Middle frontal gyrus (tissue), 1 donor: ENCODE measurements around the gene ELMO1.

Experiments
- DNase-seq: peaks from one replicate; pipeline ENCODE4 v3.0.0-alpha.2; 2015; ENCODE audit warnings: low spot score; ENCODE audit errors: extremely low spot score

The ELMO1 gene

DNA sequence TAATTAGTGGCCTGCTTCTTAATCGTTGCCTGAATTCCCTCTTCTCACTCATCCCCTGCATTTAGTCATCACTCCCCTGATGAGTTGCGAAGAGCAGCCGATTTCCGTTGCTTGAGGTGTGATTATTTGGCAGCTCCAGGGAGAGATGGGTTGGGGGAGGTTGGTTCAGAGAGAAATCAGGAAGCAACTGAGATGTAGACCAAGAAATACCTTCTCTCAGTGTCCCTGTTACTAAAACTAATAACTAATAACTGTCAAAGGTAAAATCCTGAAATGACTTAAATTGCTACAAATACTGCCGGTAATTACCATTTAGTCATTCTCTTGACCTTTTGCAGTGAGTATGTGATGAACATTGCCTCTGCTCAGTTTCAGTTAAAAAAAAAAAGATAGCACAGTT is 76.9 kb downstream of the ELMO1 start:
- no peak for DNase-seq

DNA sequence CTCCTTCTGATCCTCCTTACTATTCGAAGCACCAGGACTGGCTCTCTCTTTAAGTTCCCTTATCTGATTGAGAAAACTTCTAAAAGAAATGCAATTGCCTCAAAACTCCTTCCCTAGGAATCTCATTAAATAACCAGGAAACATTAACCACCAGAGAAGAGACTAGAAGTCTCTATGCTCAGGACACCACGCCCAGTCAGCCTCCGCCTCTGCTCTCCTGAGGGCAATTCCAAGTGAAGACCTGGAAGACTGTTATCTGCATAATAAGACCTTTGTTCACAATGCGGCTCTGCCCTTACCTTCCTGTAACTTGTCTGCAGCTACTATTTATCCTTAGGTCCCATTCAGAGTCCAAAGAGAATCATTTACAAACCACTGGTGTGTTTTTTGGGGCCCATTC is 78.8 kb downstream of the ELMO1 start:
- no peak for DNase-seq

DNA sequence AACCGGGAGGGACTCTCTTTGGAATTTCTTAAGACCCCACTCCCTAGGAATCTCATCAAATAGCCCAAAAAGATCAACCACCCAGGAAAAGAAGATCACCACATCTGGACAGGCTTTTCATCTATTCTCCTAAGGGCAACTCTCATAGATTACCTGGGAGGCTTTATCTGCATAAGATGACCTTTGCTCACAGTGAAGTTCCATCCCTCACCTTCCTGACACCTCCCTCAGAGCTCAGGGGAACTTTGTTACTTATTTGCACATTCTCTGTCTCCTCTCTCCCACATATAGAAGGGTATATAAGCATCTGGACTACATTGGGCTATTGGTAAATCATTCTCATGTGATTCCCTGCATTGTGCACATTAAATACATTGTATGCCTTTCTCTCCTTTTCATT is 80.1 kb downstream of the ELMO1 start:
- DNase-seq = no peak

DNA sequence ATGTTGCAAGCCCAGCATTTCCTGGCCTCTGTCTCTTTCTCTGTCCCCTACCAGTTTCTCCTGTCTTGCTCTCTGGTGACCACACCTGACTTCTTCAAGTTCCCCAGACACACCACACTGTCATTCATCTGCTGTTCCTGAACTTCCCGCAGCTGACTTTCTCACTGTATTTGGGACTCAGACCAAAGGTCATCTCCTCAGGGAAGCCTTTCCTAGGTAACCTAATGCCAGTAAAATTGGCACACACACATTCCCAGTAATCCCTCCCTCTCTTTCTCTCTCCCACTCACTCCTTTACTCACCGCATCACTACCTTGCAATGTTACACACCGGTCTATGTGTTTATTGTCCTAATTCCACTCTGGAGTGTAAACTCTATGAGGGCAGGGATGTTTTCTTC is 81.7 kb downstream of the ELMO1 start:
- no peak for DNase-seq

DNA sequence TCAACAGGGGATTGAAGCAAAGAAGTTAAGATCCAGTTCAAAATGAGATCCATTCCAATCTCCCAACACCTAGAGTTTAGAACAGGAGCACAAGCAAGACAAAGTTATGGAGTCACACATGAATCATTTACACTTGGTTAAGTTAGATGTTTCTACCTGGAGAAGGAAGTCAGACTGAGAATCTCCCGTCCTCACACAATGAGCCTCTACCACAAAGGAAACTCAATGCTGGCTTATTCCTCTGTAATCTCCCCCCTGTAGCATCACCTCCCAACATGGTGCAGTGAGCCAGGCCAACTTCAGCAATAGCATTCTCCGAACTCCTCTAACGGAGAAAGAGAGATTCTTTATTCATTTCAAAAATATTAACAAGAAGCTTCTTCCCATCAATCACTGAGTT is 82.2 kb downstream of the ELMO1 start:
- DNase-seq = no peak

DNA sequence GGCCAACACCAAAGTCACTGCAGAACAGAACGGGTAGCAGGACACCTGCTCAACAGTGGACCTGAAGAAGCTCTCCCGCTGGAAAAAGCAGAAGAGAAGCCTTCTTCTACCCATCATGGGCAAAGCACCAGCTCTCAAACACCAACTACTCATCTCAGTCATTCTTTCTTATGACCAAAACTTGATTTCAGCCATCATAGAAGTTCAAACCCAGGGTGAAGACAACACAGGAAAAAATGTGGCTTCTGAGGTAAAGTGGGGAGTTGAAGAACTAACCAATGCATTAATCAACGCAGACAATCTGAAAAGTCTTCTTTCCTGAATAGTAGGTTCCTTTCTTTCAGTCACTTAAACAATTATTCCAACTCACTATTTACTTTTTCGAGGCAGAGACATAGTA is 83.3 kb downstream of the ELMO1 start:
- no peak for DNase-seq

DNA sequence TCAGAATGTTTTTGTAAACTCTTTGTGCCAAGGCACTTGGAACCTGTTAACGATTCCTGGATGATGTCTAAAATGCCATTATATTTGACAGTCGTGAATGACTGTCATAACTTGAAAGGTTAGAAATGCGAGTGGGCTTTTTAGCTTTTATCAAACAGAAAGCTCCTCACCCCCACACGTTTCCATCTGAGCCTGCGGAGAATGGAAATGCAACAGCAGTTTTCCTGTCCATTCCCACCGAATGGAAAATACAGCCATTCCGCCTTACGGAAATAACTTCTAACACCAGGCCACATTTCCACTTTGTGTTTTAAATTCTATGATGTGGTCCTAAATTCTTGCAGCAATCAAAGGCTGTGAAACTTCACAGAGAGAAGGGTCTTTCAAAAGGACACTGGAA is 83.8 kb downstream of the ELMO1 start:
- no peak for DNase-seq

DNA sequence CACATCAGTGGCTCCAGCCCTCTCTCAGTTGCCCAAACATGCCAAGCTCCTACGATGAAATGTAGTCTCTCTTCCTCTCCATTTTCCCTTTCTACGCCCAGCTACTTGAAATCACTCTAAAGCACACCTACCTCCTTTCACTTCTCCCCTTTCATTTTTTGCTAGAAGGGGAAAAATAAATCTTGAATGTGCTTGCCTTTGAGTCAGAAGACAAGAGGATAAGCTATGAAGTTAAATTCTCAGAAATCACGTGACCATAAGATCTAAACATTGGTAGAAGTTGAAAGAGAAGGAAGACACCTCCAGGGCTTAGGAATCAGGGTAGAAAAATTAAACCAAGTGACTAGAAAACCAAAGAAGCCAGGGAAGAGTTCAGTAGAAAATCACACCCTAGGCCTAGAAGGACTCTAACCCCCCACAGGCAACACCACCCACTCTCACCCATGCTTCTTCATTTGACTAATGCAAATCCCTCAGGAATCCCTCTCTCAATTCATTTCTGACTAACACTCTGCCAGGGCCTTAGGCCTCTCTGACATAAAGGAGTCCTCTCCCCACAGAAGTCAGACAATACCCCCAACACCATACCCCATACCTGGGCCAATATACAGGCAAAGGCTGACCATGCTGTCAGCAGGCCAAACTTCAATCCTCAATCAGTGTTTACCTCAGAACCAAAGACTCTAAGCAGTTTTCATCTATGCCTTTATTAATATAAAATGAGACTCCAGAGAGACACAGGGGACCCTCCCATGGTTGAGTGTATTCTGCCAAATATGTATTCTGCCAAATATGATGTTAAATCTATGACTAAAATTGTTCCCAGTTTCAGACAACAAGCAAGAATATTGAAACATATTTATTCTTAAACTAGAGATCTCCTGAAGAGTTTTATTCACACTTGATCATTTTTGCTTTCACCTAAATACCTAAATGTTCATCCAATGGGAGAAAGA is 84.8 kb downstream of the ELMO1 start:
- DNase-seq = no peak

DNA sequence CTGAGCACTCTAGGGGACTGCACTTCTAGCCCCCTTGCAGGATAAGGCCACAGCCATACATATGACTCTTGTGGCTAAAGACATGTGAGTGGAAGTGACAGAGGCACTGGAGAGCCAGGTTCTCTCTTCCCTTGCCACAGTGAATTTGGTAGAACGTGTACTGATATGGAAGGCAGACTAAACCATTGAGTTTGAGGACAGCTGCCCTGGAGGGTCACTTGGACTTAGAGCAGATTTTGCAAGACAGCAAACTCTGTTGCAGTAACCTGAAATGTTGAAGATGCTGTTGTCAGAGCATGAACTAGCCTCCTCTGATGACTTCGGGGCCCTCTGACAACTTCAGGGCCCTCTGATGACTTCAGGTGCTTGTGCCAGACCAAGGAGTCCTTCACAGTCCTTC is 85.9 kb downstream of the ELMO1 start:
- no peak for DNase-seq

DNA sequence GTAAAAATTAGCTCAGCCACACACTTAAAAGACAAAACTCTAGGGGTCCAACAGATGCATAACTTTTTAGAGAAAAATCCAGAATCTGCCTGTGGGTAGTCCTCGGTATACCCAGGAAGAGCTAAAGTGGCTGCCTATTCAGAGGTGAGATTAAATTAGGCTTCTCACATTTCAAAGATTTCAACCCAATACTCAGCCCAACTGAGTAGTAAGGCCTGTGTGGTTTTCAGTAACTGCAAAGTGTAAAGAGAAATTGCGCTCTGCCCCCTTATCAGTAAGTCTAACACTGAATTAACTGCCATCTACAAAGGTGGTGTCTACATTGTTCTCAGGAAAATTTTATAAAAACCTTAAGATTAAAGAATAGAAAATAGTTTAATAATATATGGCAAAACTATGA is 88.2 kb downstream of the ELMO1 start:
- DNase-seq = no peak

DNA sequence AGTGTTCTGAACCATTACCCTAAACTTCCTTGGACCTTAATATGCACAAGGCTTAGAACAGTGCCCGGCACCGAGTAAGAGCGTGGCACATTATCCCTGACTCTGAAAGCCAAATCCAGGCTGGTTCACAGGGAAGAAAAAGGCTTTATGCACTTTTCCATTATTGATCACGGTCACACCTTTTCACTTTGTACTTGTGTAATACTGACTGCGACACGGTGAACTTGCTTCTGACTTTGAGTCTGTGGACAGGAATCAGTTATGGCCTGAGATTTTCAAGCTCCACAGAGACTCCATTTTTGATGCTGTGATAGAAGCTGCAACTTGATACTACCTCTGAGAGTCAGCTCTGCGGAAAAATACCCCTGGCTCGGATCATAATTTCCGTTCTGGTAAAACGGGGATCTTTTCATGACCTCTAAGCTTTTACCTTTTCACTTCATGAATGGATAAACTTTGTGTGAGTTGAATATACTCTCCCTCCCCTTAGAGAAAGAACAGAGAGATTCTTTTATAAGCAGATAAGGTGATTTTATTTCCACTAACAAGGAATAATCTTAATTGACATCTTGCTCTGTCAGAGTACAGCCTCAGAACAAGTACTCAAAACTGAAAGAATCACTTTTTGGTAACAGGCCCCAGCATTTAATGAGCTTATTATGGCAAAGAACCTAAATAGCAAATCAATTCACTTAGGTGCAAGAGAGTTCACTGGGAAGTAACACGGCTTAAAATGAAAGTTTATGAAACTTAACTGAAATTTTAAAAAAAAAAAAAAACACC is 88.8 kb downstream of the ELMO1 start:
- DNase-seq = no peak

DNA sequence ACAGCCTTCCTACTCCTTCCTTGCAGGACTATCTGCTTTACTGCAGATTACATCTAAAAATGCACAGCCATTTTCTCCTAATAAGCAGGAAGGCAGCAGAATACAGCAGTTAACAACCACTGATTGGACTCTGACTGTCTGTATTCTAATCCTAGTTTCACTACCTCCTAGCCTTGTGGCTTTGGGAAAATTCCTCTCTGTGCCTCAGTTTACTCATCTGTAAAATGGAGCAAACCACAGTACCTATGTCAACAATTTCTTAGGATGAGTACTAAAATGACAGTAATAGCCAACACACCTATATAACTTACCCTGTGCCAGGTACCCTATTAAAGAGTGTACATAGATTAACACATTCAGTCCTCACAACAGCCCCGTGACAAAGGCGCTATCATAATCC is 89.5 kb downstream of the ELMO1 start:
- no peak for DNase-seq

DNA sequence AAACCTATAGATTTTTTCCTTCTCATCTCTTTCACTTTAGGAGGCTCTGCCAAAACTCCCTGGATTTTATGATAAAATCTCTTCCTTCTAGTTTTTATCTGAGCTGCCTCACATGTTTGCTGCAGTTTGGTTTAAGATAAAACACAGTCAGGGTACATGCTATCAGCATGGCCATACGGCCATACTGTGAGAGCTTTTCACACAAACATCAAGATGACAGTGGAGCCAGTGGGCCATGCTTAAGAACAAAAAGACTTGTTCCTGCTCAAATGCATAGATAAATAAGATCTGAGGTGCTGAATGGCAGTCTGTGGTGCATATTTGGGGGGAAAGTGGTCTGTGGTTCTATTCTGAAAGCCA is 91.0 kb downstream of the ELMO1 start:
- DNase-seq = no peak

DNA sequence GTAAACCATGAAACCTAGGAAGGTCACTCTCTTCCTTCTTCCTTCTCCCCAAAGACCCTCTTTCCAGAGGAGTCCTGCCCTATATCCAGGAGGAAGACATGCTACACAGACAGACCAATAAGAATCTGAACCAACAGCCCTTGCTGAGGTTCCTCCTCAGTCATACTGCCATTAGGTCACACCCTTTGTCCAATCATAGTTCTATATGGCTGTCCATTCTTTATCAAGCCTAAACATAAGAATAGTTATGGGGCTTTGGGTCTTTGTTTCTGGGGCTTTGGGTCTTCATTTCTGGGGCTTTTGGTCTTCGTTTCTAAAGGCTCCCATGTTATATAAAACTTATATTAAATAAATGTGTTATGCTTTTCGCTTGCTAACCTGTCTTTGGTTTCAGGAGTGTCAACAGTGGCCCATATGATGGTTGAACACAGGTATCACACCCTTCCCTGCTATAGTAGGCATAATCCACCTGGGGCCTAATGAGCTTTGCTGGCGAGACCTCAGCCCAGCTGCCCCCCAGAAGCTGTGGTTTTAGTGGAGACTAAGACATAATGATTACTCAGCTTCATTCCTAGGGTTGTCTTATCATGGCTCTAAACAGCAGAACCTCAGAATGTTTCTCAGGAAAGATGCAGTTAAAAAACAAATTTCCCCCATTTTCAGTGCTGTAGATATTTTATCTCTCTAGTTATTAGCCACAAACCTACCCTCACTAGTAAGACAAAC is 91.6 kb downstream of the ELMO1 start:
- no peak for DNase-seq

DNA sequence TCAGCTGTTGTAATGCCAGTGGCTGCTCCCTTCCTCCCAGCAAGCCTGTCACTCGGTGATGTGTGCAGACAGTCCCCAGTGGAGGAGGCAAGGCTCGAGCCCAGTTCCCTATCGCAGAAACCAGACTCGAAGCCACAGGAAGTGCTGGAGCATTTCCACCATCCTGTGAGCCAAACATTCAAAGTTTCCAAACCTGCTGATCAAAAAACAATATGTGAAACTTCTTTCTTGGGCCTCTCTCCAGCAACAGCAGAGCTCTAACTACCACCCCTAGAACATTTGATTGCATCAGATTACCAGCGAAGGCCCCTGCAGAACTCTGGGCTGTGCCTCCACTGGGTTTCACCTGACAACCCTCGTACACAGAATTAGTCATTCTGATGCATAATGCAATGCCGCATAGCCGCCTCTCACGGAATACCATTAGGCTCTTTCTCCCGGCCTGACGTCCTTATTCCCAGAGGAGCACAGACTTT is 94.0 kb downstream of the ELMO1 start:
- DNase-seq = no peak

DNA sequence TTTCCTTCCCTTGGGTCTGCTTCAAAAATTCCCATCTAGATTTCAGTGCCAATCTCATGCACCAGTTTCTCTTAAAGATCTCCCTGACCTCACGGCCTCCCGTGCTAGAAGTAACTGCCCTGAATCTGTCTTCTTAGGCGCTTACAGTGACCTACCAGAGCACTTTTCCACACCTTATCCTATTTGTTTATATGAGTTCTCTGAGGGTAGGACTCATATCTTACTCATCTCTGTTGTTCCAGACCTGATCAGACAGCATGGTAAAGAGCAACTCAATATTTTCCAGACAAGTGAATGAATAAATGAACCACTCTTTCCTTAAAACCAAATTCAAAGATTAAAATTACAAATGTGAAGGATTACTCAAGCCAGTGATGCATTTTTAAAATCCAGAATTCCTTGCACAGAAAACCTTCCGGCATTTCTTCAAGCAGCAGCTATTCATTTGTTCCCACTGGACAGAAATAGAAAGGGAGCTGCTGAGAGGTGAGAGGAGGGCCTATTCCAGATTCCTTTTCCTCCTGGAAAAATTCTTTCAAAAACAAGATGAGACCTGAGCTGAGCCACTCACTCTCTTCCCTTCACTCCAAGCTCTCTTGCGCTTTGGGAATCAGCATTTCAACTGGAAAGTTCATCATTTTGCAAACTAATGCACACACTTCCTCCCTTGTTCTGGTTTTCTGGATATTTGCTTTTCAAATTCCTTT is 94.6 kb downstream of the ELMO1 start:
- DNase-seq = no peak

DNA sequence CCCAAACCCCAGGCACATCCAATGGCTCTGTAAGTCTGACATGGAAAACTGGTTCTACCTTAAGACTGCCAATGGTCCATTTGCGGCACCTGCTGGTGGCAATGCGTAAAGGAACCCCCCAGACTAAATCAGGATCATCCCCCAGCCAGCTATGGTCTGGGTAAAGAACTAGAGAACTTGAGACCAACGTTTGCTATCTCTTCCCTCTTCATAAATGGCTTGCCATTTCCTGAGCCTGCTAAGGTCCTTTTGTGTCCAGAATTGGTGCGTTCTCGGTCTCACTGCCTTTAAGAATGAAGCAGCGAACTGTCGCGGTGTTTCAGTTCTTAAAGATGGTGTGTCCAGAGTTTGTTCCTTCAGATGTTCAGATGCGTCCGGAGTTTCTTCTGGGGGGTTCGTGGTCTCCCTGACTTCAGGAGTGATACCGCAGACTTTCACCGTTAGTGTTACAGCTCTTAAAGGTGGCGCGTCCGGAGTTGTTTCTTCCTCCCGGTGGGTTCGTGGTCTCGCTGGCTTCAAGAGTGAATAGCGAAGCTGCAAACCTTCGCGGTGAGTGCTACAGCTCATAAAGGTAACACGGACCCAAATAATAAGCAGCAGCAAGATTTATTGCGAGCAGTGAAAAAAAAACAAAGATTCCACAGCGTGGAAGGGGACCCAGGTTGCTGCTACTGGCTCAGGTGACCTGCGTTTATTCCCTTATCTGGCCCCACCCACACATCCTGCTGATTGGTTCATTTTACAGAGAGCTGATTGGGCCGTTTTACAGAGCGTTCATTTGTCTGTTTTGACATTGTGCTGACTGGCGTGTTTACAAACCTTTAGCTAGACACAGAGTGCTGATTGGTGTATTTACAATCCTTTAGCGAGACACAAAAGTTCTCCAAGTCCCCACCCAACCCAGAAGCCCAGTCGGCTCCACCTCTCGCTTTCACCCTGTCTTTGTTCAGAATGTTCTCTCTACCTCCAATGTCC is 95.4 kb downstream of the ELMO1 start:
- no peak for DNase-seq

DNA sequence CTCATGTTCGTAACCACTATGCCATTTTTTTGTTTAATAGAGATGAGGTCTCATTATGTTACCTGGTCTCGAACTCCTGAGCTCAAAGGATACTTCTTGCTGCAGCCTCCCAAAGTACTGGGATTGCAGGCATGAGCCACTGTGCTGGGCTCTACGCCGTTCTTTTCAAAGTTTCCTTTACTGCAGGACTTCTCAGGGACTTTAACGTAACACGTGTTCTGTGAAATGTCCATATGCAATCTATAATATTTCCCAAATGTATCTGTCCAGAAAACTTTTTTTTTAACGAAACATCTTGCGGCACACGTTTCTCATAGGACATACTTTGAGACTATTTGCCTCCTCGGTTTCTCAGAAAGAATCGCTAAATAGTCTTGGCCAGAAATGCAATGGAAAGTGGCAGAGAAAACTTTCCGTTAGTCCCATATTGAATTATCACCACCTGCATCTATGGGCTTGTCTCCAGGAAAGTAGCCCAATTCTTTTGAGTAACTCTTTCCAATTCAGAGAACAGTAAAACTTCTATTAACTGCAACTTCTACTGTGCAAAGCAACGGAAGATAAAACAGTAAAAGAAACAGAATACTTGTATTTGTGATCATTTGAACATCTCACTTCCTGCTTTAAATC is 96.3 kb downstream of the ELMO1 start:
- no peak for DNase-seq

DNA sequence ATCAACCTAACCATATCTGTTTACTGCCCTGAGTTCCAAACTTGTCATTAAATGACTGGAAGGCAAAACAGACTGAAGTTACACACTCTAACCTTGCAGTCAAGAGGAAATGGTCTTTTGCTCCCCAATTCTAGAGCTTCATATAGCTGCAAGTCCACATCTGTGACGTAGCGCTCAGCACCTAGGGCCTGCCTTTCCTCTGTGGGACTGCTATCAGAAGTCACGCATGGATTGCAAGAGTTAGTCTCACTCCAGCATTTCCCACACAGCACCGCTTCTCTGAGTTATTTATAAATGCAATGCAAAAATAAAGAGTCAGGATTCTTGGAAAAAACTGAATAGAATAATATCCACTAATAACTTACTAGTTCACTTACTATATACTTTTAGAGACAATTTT is 96.9 kb downstream of the ELMO1 start:
- no peak for DNase-seq
